OCI-LY1 (cell line): Measurements from ENCODE around the gene NUDCD3.

ENCODE experiments used
- EZH2 ChIP-seq: fragments of 200-600 bp; sonication (generic), shearing (Covaris generic); IDR thresholded peaks from 2 replicates; pipeline ENCODE4 v1.8.0; 2017; ENCODE audit warnings: borderline replicate concordance, mixed run types, mild to moderate bottlenecking, antibody characterized with exemption, low read length, moderate library complexity, mixed read lengths
- TF ChIP-seq, protein P1 (sequence below): fragments of 200-600 bp; sonication (generic), shearing (Covaris generic); IDR thresholded peaks from 2 replicates; pipeline ENCODE4 v1.5.1; 2017; ENCODE audit warnings: mild to moderate bottlenecking, antibody characterized with exemption, low read length, moderate library complexity, mixed read lengths

DNA sequence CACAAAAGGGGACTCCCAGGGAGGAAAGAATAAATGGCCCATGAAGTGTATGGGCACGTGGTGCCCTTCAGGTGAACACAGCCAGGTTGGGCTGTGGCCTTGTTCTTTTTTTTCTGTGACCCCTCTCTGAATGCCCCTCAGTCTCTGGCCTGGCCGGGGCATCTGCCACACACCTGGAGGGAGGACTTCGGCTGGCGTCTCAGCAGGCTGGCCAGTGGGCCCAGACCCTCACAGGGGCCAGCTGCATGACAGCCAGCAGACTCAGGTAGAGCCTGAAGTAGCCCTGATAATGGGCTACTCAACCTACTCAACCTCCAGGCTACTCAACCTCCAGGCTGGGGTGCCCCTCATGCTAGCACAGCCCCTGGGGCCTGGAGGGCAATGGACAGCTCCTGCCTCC, 155.3 kb downstream of the NUDCD3 start:
- TF ChIP-seq, protein P1, sequence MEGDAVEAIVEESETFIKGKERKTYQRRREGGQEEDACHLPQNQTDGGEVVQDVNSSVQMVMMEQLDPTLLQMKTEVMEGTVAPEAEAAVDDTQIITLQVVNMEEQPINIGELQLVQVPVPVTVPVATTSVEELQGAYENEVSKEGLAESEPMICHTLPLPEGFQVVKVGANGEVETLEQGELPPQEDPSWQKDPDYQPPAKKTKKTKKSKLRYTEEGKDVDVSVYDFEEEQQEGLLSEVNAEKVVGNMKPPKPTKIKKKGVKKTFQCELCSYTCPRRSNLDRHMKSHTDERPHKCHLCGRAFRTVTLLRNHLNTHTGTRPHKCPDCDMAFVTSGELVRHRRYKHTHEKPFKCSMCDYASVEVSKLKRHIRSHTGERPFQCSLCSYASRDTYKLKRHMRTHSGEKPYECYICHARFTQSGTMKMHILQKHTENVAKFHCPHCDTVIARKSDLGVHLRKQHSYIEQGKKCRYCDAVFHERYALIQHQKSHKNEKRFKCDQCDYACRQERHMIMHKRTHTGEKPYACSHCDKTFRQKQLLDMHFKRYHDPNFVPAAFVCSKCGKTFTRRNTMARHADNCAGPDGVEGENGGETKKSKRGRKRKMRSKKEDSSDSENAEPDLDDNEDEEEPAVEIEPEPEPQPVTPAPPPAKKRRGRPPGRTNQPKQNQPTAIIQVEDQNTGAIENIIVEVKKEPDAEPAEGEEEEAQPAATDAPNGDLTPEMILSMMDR, result no peak
- TF ChIP-seq EZH2, result no peak
